ENCODE results near the gene IFITM10.

Gene IFITM10

DNA sequence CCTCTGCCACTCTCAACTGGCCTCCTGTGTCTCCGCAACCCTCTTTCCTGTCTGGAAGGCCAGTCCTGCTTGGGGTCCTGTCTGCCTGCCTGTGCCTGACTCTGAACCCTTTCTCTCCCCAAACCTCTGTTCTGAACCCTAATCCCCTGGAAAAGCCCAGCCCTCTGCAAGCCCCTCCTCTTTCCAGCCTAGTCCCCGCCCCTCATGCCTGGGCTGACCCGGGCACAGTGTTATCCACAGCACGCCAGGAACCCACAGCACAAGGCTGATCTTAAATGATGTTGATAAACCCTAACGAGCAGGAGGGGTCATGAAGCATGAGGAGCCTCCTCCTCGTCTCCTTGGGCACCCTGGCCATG, at the start of gene IFITM10:
IFITM10 (minus strand) TSS at position 115 of the 359 bp plus-strand sequence. CDS start 153 bp downstream, outside the sequence.
- peaks cover 8% of the 10 kb centered on the region for H3K9me3 Mint-ChIP-seq
- H3K4me1 Mint-ChIP-seq (ENCODE audit: low read depth), result peaks cover 13% of the 10 kb centered on the region
- H3K27ac Mint-ChIP-seq, result peak within 1 kb of the TSS; percentile 1
- H3K27me3 Mint-ChIP-seq (ENCODE audit: low read depth), result peaks cover 17% of the 10 kb centered on the region
- H3K4me3 Mint-ChIP-seq, result no peak within 1 kb of the TSS
- H3K36me3 Mint-ChIP-seq (ENCODE audit: low read depth), result peaks cover 5% of the 10 kb centered on the region

DNA sequence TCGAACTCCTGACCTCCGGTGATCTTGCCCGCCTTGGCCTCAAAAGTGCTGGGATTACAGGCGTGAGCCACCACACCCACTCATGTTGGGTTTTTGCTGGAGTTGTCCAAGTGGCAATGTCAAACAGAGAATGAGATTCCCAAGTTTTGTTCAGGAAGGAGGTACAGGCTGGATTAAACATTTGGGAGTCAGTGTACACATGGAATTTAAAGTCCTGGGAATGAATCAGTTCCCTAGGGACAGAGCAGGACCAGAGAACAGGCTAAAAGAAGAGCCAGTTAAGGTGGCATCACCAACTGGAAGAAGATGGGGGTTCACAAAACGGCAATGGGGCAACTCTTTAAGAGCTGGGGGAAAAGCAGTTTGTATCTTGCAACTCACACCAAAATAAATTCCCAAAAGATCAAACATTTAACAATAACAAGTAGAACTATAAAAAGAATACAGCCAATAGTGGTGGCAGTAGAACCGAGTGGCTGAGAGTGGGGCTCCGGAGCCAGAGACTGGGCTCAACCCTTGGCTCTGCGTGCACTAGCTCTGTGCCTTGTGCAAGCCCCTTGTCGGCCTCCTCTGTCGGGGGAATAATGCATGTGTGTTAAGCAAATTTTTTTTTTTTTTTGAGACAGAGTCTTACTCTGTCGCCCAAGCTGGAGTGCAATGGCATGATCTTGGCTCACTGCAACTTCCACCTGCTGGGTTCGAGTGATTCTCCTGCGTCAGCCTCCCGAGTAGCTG, 47.2 kb upstream of the IFITM10 start:
- Mint-ChIP-seq H3K27ac (no peak overlapping the region), H3K9me3 (no peaks in the 10 kb centered on the region), H3K4me3 (no peak overlapping the region), H3K27me3 (ENCODE audit: low read depth) (peaks cover 19% of the 10 kb centered on the region), H3K36me3 (ENCODE audit: low read depth) (no peaks in the 10 kb centered on the region), H3K4me1 (ENCODE audit: low read depth) (peaks cover 2% of the 10 kb centered on the region)

DNA sequence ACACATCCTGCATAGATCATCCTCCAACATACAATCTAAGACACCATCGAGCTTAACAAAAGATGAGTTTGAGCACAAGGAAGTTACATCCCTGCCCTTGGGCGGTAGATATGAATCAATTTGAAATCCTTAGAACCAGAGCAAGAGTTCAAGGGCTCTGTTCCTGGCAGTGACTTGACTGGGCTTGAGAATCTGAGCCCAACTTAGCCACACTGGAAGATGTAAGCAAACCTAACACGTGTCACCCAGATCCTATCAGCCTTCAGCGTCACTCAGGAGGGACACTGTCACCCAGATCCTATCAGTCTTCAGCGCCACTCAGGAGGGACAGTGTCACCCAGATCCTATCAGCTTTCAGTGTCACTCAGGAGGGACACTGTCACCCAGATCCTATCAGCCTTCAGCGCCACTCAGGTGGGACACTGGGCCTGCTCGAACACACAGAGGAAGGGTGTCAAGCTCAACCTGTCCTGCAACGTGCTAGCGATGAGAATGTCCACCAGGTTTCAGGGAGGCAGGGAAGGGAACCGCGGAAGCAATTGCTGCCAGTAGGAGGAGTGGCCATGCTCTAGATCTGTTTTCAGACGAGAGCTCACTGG, 46.1 kb upstream of the IFITM10 start:
- Mint-ChIP-seq H3K9me3 (no peaks in the 10 kb centered on the region), H3K4me3 (no peak overlapping the region), H3K36me3 (ENCODE audit: low read depth) (no peaks in the 10 kb centered on the region), H3K27me3 (ENCODE audit: low read depth) (peaks cover 24% of the 10 kb centered on the region), H3K4me1 (ENCODE audit: low read depth) (peaks cover 5% of the 10 kb centered on the region), H3K27ac (no peak overlapping the region)

DNA sequence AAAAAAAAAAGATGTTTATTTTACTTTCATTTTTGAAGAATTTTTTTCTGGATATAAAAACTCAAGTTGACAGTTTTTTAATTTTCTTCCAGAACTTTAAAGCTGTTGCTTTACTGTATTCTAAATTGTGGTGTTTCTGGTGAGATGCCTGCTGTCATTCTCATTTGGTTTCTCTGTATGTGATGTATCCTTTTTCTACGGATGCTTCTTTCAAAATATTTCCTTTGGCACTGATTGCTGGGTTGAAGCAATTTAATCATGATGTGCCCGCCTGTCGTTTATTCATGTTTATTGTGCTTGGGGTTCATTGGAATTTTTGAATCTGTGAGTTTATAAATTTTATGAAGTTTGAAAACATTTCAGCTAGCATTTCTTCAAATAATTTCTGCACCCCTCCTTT, 42.7 kb upstream of the IFITM10 start:
- no peaks in the 10 kb centered on the region for H3K9me3 Mint-ChIP-seq
- H3K36me3 Mint-ChIP-seq (ENCODE audit: low read depth), result no peaks in the 10 kb centered on the region
- peaks cover 23% of the 10 kb centered on the region for H3K27me3 Mint-ChIP-seq (ENCODE audit: low read depth)
- H3K4me3 Mint-ChIP-seq, result no peak overlapping the region
- H3K27ac Mint-ChIP-seq, result no peak overlapping the region
- peaks cover 5% of the 10 kb centered on the region for H3K4me1 Mint-ChIP-seq (ENCODE audit: low read depth)

GRCh38 chr11:1792461-1792860, 42.1 kb upstream of the IFITM10 start:
- no peaks in the 10 kb centered on the region for H3K9me3 Mint-ChIP-seq
- H3K27me3 Mint-ChIP-seq (ENCODE audit: low read depth), result peaks cover 22% of the 10 kb centered on the region
- no peaks in the 10 kb centered on the region for H3K36me3 Mint-ChIP-seq (ENCODE audit: low read depth)
- H3K27ac Mint-ChIP-seq, result peak overlapping the region; percentile 76
- H3K4me1 Mint-ChIP-seq (ENCODE audit: low read depth), result peaks cover 5% of the 10 kb centered on the region
- peak overlapping the region; percentile 64 for H3K4me3 Mint-ChIP-seq

DNA sequence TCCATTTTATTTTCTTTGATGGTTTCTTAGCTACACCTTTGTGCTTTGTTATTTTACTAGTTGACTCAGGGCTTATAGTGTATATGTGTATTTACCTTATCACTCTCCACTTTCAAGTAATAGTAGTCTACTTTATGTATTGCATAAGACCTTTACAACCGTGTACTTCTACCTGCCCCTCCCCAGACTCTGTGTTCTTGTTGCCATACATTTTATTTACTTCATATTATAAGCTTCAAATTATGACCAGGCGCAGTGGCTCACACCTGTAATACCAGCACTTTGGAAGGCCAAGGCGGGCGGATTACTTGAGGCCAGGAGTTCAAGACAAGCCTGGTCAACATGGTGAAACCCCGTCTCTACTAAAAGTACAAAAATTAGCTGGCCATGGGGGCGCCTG, 41.5 kb upstream of the IFITM10 start:
- Mint-ChIP-seq H3K9me3 (no peaks in the 10 kb centered on the region), H3K4me1 (ENCODE audit: low read depth) (peaks cover 5% of the 10 kb centered on the region), H3K4me3 (no peak overlapping the region), H3K27ac (no peak overlapping the region), H3K27me3 (ENCODE audit: low read depth) (peaks cover 21% of the 10 kb centered on the region), H3K36me3 (ENCODE audit: low read depth) (no peaks in the 10 kb centered on the region)

DNA sequence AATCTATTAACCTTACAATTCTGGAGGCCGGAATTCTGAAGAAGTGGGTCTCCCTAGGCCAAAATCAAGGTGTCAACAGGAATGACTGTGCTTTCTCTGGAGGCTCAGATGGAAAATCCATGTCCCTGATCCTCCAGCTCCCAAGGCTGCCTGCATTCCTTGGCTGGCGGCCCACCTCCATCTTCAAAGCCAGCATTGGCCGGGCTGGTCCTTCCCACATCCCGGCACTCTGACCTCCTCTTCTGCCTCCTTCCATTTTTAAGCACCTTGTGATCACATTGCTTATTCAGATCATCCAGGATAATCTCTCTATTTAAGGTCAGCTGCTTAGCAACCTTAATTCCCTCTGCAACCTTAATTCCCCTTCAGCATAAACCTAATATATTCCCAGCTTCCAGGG, 36.1 kb upstream of the IFITM10 start:
- H3K27me3 Mint-ChIP-seq (ENCODE audit: low read depth), result peaks cover 12% of the 10 kb centered on the region
- H3K4me3 Mint-ChIP-seq, result no peak overlapping the region
- H3K4me1 Mint-ChIP-seq (ENCODE audit: low read depth), result no peaks in the 10 kb centered on the region
- H3K36me3 Mint-ChIP-seq (ENCODE audit: low read depth), result no peaks in the 10 kb centered on the region
- H3K9me3 Mint-ChIP-seq, result no peaks in the 10 kb centered on the region
- no peak overlapping the region for H3K27ac Mint-ChIP-seq

DNA sequence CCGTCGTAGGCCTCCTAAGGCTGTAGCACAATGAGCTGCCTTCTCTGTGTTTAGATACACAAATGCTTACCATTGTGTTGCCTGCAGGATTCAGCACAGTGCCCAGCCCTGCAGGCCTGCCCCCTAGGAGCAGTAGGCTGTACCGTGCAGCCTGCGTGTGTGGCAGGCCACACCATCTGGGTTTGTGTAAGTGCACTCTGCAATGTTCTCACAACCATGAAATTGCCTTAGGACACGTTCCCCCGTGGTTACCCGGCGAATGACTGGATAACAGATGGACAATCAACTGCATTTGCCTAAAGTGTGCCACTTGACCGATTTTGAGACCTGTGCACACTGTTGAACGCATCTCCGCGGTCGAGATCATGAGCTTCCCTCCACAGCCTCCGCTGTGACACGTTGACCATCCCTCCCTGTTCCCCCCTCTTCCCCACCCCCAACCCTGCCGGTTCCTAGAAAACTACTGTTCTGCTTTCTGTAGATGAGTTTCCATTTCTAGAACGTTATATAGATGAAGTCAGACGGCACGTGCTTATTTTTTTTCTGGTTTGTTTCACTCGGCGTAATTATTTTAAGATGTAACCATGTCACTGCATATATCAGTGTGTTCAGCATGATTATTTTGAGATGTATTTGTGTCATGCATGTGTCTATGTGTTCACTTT, 35.5 kb upstream of the IFITM10 start:
- Mint-ChIP-seq H3K9me3 (no peaks in the 10 kb centered on the region), H3K27ac (no peak overlapping the region), H3K4me1 (ENCODE audit: low read depth) (no peaks in the 10 kb centered on the region), H3K36me3 (ENCODE audit: low read depth) (no peaks in the 10 kb centered on the region), H3K27me3 (ENCODE audit: low read depth) (peaks cover 8% of the 10 kb centered on the region), H3K4me3 (no peak overlapping the region)

DNA sequence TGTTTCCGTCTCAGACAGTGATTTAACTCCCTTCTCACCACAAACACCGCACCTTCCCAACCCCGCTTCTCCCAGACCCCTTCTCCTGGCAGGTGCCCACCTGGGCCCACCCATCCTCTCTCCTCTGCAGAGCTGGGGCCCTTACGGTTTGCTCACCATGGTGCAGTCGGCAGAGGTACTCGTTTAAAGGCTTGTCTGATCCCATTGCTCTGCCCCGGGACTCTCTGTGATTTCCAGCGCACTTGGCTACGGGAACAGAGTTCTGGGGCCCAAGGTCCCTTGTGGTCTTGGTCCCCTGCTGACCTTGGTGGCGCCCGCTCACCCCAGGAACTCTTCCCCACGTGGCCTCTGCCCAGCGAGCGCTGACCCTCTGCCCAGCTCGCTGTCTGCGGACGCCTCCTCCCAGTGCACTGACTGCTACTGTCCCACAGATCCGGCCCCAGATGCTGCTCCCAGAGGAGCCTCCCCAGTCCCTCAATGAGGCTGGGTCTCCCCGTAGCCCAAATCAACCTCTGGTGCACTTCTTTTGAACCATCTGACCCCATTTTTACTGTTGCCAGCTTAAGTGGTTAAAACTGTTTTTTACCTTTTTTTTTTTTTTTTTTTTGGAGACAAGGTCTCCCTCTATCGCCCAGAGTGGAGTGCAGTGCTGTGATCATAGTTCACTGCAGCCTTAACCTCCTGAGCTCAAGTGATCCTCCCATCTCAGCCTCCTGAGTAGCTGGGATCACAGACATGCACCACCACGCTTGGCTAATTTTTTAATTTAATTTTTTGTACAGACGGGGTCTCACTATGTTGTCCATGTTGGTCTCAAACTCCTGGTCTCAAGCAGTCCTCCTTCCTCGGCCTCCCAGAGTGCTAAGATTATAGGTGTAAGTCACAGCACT, 34.6 kb upstream of the IFITM10 start:
- Mint-ChIP-seq H3K36me3 (ENCODE audit: low read depth) (no peaks in the 10 kb centered on the region), H3K27ac (no peak overlapping the region), H3K9me3 (no peaks in the 10 kb centered on the region), H3K27me3 (ENCODE audit: low read depth) (peaks cover 4% of the 10 kb centered on the region), H3K4me3 (no peak overlapping the region), H3K4me1 (ENCODE audit: low read depth) (no peaks in the 10 kb centered on the region)

DNA sequence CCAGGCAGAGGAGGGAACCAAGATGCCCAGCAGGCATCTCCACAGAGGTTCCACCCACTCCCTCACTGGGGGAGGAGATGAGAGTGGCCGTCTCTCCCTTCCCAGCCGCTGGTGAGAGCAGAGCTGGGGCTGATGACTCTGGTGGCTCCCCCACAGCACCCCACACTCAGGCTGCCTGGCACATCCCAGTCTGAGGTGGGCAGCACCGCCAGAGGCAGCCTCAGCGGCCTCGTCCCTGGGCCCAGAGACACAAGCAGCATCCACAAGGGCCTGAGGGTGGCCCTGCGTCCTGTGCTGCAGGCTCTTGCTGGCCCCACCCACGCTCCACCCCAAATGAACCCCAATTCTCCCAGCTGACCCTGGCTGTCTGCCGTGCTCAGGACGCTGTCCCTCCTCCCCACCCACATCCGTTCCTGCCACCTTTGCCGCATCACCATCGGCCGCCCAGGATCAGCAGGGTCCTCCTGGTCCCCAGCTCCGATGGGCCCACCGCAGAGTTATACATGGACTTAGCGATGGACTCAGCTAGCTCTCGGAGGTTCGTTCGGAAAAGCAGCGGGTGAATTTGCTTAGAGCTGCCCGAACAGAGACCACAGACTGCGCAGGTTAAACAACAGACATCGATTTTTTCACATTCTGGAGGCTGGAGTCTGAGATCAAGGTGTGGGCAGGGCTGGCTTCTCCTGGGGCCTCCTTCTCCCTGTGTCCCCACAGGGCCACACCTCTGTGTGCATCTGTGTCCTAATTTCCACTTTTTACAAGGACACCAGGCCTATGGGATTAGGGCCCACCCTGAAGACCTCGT, 33.5 kb upstream of the IFITM10 start:
- Mint-ChIP-seq H3K9me3 (no peaks in the 10 kb centered on the region), H3K36me3 (ENCODE audit: low read depth) (no peaks in the 10 kb centered on the region), H3K27ac (no peak overlapping the region), H3K4me1 (ENCODE audit: low read depth) (no peaks in the 10 kb centered on the region), H3K27me3 (ENCODE audit: low read depth) (peaks cover 4% of the 10 kb centered on the region), H3K4me3 (no peak overlapping the region)

GRCh38 chr11:1782831-1783724, 32.7 kb upstream of the IFITM10 start:
- Mint-ChIP-seq H3K4me1 (ENCODE audit: low read depth) (no peaks in the 10 kb centered on the region), H3K27ac (no peak overlapping the region), H3K9me3 (no peaks in the 10 kb centered on the region), H3K4me3 (no peak overlapping the region), H3K36me3 (ENCODE audit: low read depth) (no peaks in the 10 kb centered on the region), H3K27me3 (ENCODE audit: low read depth) (peaks cover 4% of the 10 kb centered on the region)

DNA sequence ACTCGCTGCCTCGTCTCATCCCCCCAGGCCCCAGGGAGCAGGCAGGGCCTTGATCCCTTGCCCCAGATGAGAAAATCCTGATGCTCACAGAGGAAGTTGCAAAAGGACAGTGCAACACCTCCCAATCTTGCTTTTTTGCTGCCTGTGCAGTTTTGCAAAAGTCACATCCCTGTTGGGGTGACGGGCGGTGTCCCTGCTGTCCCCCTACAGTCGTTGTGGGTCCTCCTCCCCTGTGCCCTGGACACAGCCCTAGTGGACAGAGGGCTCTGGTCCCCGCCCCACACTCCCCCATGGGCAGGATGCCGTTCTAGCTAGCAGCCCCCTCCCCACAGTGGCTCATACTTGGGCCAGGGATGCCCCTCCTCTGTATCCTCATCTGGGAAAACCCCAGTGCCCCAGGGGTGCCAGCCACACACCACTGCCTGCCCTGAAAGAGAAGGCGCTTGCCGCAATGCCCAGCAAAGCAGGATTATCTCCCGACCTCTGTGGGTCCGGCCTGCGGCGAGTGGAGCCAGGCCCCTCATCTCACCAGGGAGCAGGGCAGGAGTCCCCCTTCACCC, 31.7 kb upstream of the IFITM10 start:
- peaks cover 4% of the 10 kb centered on the region for H3K27me3 Mint-ChIP-seq (ENCODE audit: low read depth)
- H3K27ac Mint-ChIP-seq, result no peak overlapping the region
- no peaks in the 10 kb centered on the region for H3K9me3 Mint-ChIP-seq
- no peaks in the 10 kb centered on the region for H3K36me3 Mint-ChIP-seq (ENCODE audit: low read depth)
- no peak overlapping the region for H3K4me3 Mint-ChIP-seq
- H3K4me1 Mint-ChIP-seq (ENCODE audit: low read depth), result no peaks in the 10 kb centered on the region

DNA sequence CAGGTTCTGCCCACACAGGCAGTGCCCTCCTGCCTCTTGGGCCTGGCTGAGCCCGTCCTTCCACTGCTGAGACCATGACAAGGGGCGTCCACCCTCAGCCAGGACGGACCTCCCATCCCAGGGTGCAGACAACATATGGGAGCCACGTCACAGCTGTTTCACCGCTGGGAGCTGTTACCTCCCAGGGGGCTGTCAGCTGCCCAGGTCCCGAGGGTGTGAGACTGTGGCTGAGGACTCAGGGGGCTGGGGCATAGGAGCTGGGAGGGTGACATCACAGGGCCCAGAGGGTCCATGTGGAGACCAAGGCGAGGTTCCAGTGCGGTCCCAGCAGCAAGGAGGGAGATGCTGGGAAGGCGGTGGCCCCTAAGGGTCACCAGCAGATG, 31.2 kb upstream of the IFITM10 start:
- Mint-ChIP-seq H3K36me3 (ENCODE audit: low read depth) (no peaks in the 10 kb centered on the region), H3K9me3 (no peaks in the 10 kb centered on the region), H3K4me3 (no peak overlapping the region), H3K27ac (no peak overlapping the region), H3K27me3 (ENCODE audit: low read depth) (peaks cover 4% of the 10 kb centered on the region), H3K4me1 (ENCODE audit: low read depth) (no peaks in the 10 kb centered on the region)

All from T-helper 1 cell treated with Interleukin-12 subunit alpha and Interleukin-12 subunit beta and Interleukin-4 antibody, amounts not matched to agents 30 μg/mL and 1 μg/mL, for 36 hours (primary cell).